Tibial nerve (tissue), 4 donors: ENCODE data around the gene GSK3B. TPM values are rescaled to one million over a fixed set of nuclear protein-coding genes. Genes with fewer than 3 reads are reported as not detected.
"Not testable (repeated sequence)": the region's sequence is repeated elsewhere in the genome, so short reads cannot be mapped to it uniquely, and the experiment has no call there.

Experiments used
- DNase-seq, 2 donors: peaks; one replicate each; pipeline ENCODE4 v3.0.0-alpha.2; 2019; ENCODE audit warnings: low spot score in 2 of 2
- H3K27ac ChIP-seq, 4 donors: fragments of 200-600 bp; sonication (generic) in 3 of 4; one replicate each; pipeline ENCODE4 v1.5.1; 2017 to 2019; ENCODE audit warnings: mild to moderate bottlenecking in 1 of 4
- H3K27me3 ChIP-seq, 2 donors: fragments of 200-600 bp; sonication (generic) in 1 of 2; one replicate each; pipeline versions ENCODE4 v1.5.1 to v1.6.0; 2017 to 2019
- H3K36me3 ChIP-seq, 3 donors: fragments of 200-600 bp; sonication (generic); one replicate each; pipeline ENCODE4 v1.5.1; 2018 to 2019
- H3K4me1 ChIP-seq, 4 donors: fragments of 200-600 bp; sonication (generic) in 3 of 4; one replicate each; pipeline ENCODE4 v1.5.1; 2017 to 2019
- H3K4me3 ChIP-seq, 4 donors: fragments of 200-600 bp; sonication (generic) in 3 of 4; one replicate each; pipeline ENCODE4 v1.5.1; 2017 to 2019; ENCODE audit warnings: mild to moderate bottlenecking in 1 of 4, moderate library complexity in 1 of 4
- H3K9me3 ChIP-seq, 4 donors: fragments of 200-600 bp; sonication (generic) in 3 of 4; one replicate each; pipeline ENCODE4 v1.5.1; 2017 to 2019
- EP300 ChIP-seq, 2 donors: sonication (generic); formaldehyde crosslinking; IDR thresholded peaks; one replicate each; pipeline ENCODE4 v1.6.1; 2017; ENCODE audit warnings: antibody characterized with exemption in 2 of 2, mild to moderate bottlenecking in 1 of 2
- POLR2A ChIP-seq, 2 donors: fragments of 450-650 bp; IDR thresholded peaks; one replicate each; pipeline ENCODE4 v1.6.1; 2017; ENCODE audit warnings: antibody characterized with exemption in 2 of 2, mild to moderate bottlenecking in 2 of 2, moderate library complexity in 2 of 2
- WGBS, 2 donors: methylation state at CpG; one replicate each; pipeline ENCODE4 v1.1.5; 2018; 5-methylcytosine and 5-hydroxymethylcytosine counted together
- total RNA-seq, 4 donors: library from RNA; depleted of rRNA; stranded (reverse); fragments of >200 nt; gene quantifications; one replicate each; pipeline ENCODE4 v1.1.0, GENCODE V29; 2016
- TF ChIP-seq, protein P1 (sequence below), 5 experiments: fragments of 200-600 bp in 3 of 5; fragments of 450-650 bp in 2 of 5; sonication (generic) in 3 of 5; IDR thresholded peaks; one replicate each; pipeline ENCODE4 v1.5.1; 2016 to 2019; ENCODE audit warnings: antibody characterized with exemption in 5 of 5, mild to moderate bottlenecking in 3 of 5, moderate library complexity in 2 of 5

The GSK3B gene
- total RNA-seq, 4 donors from 2014 or later = 22.6 to 39.3 (median 28.5) TPM

DNA sequence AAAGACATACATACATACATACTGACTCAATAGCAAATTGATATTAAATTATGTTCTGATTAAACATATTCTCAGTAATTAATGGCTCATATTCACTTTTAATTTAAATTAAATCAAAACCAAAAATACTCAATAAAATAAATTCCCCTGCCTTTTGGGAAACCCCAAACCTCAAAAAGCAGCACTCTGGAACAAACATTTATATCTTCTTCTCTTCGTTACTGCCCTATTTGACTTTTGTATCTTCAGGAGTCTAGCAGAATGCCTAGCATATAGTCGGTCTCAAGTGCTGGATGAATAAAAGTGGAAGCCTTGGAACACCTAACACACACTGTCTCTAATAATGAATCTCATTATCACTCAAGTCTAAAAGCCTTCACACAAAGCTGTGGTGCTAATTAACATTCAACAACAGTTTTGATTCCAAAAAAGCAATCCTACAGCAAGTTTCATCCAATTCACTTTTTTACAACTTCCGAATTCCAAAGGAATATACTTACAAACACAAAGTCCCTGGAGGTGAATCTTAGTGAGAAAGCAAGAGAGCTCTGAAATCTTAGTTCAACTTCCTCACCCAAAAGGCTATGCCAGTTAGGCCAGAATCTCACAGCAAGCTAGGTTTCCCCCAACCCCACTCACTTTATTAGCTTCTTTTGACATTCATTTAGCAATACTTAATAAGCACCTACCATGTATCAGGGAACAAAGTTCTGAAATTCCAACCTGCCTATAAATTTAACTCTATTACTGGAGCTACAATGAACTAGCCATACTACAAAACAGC lies 35.0 kb downstream of the GSK3B start:
- no peak overlapping the region for H3K4me3 ChIP-seq
- H3K27ac ChIP-seq = no peak overlapping the region
- no peaks in the 10 kb centered on the region for H3K9me3 ChIP-seq
- DNase-seq = no peak
- 54 to 64% methylated on average over 3 of the region's 3 CpGs for WGBS, 2 donors
- no peaks in the 10 kb centered on the region for H3K27me3 ChIP-seq
- H3K4me1 ChIP-seq = peaks cover 0 to 27% (median 10%) of the 10 kb centered on the region in 4 donors
- TF ChIP-seq EP300 (IDR thresholded peaks at IDR 0.05) (no peak), POLR2A (IDR thresholded peaks at IDR 0.05) (no peak)
- TF ChIP-seq, protein P1, sequence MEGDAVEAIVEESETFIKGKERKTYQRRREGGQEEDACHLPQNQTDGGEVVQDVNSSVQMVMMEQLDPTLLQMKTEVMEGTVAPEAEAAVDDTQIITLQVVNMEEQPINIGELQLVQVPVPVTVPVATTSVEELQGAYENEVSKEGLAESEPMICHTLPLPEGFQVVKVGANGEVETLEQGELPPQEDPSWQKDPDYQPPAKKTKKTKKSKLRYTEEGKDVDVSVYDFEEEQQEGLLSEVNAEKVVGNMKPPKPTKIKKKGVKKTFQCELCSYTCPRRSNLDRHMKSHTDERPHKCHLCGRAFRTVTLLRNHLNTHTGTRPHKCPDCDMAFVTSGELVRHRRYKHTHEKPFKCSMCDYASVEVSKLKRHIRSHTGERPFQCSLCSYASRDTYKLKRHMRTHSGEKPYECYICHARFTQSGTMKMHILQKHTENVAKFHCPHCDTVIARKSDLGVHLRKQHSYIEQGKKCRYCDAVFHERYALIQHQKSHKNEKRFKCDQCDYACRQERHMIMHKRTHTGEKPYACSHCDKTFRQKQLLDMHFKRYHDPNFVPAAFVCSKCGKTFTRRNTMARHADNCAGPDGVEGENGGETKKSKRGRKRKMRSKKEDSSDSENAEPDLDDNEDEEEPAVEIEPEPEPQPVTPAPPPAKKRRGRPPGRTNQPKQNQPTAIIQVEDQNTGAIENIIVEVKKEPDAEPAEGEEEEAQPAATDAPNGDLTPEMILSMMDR (IDR thresholded peaks at IDR 0.05) = no peak
- no peaks in the 10 kb centered on the region for H3K36me3 ChIP-seq

DNA sequence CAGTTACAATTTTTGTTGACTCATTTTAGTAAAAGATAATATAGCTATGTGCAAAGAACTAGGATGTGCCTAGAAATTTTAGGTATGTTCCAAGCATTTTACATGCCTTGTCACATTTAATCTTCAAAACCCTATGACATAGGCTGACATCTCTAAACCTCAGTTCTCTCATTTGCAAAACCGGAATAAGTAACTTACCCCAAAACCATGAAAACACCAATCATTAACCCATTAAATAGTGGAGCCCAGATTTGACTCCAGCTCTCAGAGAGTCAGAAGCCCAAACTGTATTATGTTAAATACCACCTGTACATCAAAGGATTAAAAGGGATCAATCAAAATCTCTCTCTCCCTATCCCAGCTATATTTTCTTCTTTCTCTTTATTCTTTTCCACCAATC lies 36.6 kb downstream of the GSK3B start:
- Histone ChIP-seq H3K9me3 (no peaks in the 10 kb centered on the region), H3K36me3 (no peaks in the 10 kb centered on the region), H3K27ac (no peak overlapping the region), H3K4me3 (no peak overlapping the region), H3K4me1 (peaks cover 0 to 31% (median 10%) of the 10 kb centered on the region in 4 donors), H3K27me3 (no peaks in the 10 kb centered on the region)
- no peak for TF ChIP-seq EP300 (IDR thresholded peaks at IDR 0.05)
- TF ChIP-seq POLR2A (IDR thresholded peaks at IDR 0.05) = no peak
- TF ChIP-seq, protein P1 (IDR thresholded peaks at IDR 0.05) = no peak
- no peak for DNase-seq
- WGBS, 2 donors = 82% methylated on average over 1 of the region's 1 CpG

DNA sequence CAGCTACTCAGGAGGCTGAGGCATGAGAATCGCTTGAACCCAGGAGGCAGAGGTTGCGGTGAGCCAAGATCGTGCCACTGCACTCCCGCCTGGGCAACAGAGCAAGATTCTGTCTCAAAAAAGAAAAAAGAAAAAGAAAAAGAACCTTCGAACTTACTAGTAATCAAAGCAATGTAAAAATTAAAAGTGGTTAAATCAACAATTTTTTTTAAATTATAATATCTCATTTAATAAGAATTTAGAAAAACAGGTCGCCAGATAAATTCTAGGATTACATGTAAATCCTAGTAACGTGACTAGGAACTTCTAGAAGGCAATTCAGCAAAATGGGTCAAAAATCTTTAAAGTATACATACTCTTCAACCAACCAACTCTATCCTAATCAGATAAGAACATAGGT lies 37.2 kb downstream of the GSK3B start:
- no peak for DNase-seq
- Histone ChIP-seq H3K27me3 (no peaks in the 10 kb centered on the region), H3K36me3 (no peaks in the 10 kb centered on the region), H3K4me1 (peaks cover 0 to 37% (median 13%) of the 10 kb centered on the region in 4 donors), H3K4me3 (no peak overlapping the region), H3K9me3 (no peaks in the 10 kb centered on the region), H3K27ac (no peak overlapping the region)
- WGBS, 2 donors = 93 to 97% methylated on average over 7 of the region's 7 CpGs
- no peak for TF ChIP-seq POLR2A (IDR thresholded peaks at IDR 0.05)
- TF ChIP-seq EP300 (IDR thresholded peaks at IDR 0.05) = no peak
- TF ChIP-seq, protein P1 (IDR thresholded peaks at IDR 0.05) = no peak

DNA sequence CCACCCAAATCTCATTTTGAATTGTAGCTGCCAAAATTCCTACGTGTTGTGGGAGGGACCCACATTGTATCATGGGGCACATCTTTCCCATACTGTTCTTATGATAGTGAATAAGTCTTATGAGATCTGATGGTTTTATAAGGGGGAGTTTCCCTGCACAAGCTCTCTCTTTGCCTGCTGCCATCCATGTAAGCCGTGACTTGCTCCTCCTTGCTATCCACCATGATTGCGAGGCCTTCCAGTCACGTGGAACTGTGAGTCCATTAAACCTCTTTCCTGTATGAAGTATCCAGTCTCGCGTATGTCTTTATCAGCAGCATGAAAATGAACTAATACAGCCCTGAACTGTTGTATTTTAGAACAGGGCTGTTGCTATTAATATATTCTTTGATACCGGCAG lies 40.6 kb downstream of the GSK3B start:
- not testable (repeated sequence) for H3K9me3 ChIP-seq, H3K27ac ChIP-seq, H3K27me3 ChIP-seq, DNase-seq, H3K36me3 ChIP-seq, H3K4me3 ChIP-seq
- H3K4me1 ChIP-seq = peaks cover 0 to 44% (median 12%) of the 10 kb centered on the region in 4 donors
- 89 to 93% methylated on average over 7 of the region's 7 CpGs for WGBS, 2 donors

DNA sequence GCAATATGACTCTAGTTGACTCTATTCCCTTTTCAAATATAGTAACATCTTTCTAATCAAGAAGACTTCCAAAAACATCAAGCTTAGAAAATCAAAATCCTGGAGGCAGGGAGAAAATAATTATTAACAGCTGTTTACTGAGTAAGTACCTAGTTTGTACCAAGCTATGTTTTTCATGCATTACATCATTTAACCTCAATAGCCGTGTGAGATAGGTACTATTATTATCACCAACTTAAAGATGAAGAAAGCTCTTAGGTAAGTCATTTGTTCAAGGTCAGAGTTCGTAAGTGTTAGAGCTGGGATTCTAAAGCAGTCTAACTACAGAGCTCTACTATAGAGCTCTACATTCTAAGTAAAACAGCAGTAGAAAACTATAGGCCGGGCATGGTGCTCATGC lies 41.6 kb downstream of the GSK3B start:
- peaks cover 0 to 53% (median 12%) of the 10 kb centered on the region in 4 donors for H3K4me1 ChIP-seq

More for the DNA sequence above, 41.6 kb downstream of the GSK3B start:
- no peaks in the 10 kb centered on the region for H3K9me3 ChIP-seq
- no peaks in the 10 kb centered on the region for H3K27me3 ChIP-seq
- no peak overlapping the region for H3K4me3 ChIP-seq
- WGBS, 2 donors = 78 to 88% methylated on average over 3 of the region's 3 CpGs
- no peaks in the 10 kb centered on the region for H3K36me3 ChIP-seq
- no peak for DNase-seq
- H3K27ac ChIP-seq = no peak overlapping the region
- TF ChIP-seq, protein P1 (IDR thresholded peaks at IDR 0.05) = no peak
- TF ChIP-seq EP300 (IDR thresholded peaks at IDR 0.05) (no peak), POLR2A (IDR thresholded peaks at IDR 0.05) (no peak)
